Stimulated activated CD4-positive, alpha-beta T cell treated with anti-CD3 and anti-CD28 coated beads, Interleukin-4, amount 100 ng/mL, for 48 hours (primary cell): ENCODE data around the gene HRH3.

Experiments
- DNase-seq, 2 donors: peaks; one replicate each; pipeline ENCODE4 v3.0.0-alpha.2; 2020; ENCODE audit warnings: low read depth in 2 of 2

HRH3 gene

GRCh38 chr20:62243906-62244515 lies 23.9 kb upstream of the HRH3 start:
- no peak for DNase-seq

- no peak for DNase-seq
Measured at GRCh38 chr20:62243106-62243505, 23.0 kb upstream of the HRH3 start.

GRCh38 chr20:62242176-62242575 lies 22.1 kb upstream of the HRH3 start:
- DNase-seq: no peak

GRCh38 chr20:62241506-62241905 lies 21.4 kb upstream of the HRH3 start:
- no peak for DNase-seq

- no peak for DNase-seq
Measured at GRCh38 chr20:62240020-62240685, 20.1 kb upstream of the HRH3 start.

GRCh38 chr20:62239278-62239879 lies 19.3 kb upstream of the HRH3 start:
- no peak for DNase-seq

GRCh38 chr20:62238569-62239277 lies 18.6 kb upstream of the HRH3 start:
- DNase-seq: no peak

- peak; percentile 100 for DNase-seq
Measured at GRCh38 chr20:62237801-62238568, 17.9 kb upstream of the HRH3 start, which contains the start of gene OSBPL2. Gene OSBPL2 (plus strand): TSS chr20:62238521. CDS start chr20:62256185, 17,664 bp downstream.

GRCh38 chr20:62237514-62237800 lies 17.4 kb upstream of the HRH3 start:
- no peak for DNase-seq

GRCh38 chr20:62236766-62237513 lies 16.9 kb upstream of the HRH3 start:
- no peak for DNase-seq

GRCh38 chr20:62236200-62236599 lies 16.1 kb upstream of the HRH3 start:
- no peak for DNase-seq

- no peak for DNase-seq
Measured at GRCh38 chr20:62235777-62236157, 15.7 kb upstream of the HRH3 start.

- DNase-seq: no peak
Measured at GRCh38 chr20:62235001-62235776, 15.1 kb upstream of the HRH3 start.

GRCh38 chr20:62234339-62234738 lies 14.3 kb upstream of the HRH3 start:
- no peak for DNase-seq

GRCh38 chr20:62233684-62234083 lies 13.6 kb upstream of the HRH3 start:
- no peak for DNase-seq

GRCh38 chr20:62232770-62233645 lies 12.9 kb upstream of the HRH3 start:
- DNase-seq: no peak

GRCh38 chr20:62232194-62232593 lies 12.1 kb upstream of the HRH3 start:
- no peak for DNase-seq

GRCh38 chr20:62231292-62231691 lies 11.2 kb upstream of the HRH3 start:
- no peak for DNase-seq

GRCh38 chr20:62230696-62231095 lies 10.6 kb upstream of the HRH3 start:
- DNase-seq: no peak

- no peak for DNase-seq
Measured at GRCh38 chr20:62230276-62230675, 10.2 kb upstream of the HRH3 start.
